Caco-2 (cell line): ENCODE measurements around the gene TRIM7. TPM values are rescaled to one million over a fixed set of nuclear protein-coding genes. Genes with fewer than 3 reads are reported as not detected.
A peak's percentile ranks its signal among the peaks of the same experiment; 100 is the strongest.

Source experiments
- BruUV-seq: library from RNA; stranded (reverse); fragments of 400-500 nt; replicated peaks from 2 replicates; lab custom pipeline; 2021; lab: Mats Ljungman, UMichigan
- CTCF ChIA-PET: fragments of 300-600 bp; sonication (Branson Sonifier 250); formaldehyde crosslinking; loops from one replicate; lab custom pipeline; 2022; ENCODE audit warnings: antibody characterized with exemption; lab: Charles Lee
- POLR2A ChIA-PET: fragments of 300-600 bp; sonication (Branson Sonifier 250); formaldehyde crosslinking; loops from one replicate; lab custom pipeline; 2022; ENCODE audit warnings: antibody characterized with exemption; lab: Charles Lee
- DNase-seq, 2 experiments: peaks; one replicate each; pipeline versions ENCODE4 v3.0.0 to v3.0.0-alpha.2; 2020 to 2022
- H3K27me3 ChIP-seq: replicated peaks from 2 replicates; pipeline ENCODE4 v1.6.0; 2011; ENCODE audit warnings: low read length; ENCODE audit not compliant: control insufficient read depth, insufficient read depth
- H3K36me3 ChIP-seq: 2 replicates; pipeline ENCODE4 v1.5.1; 2011; ENCODE audit warnings: low read length; ENCODE audit not compliant: control insufficient read depth, insufficient read depth
- H3K4me1 ChIP-seq: fragments of 250-450 bp; sonication (Bioruptor Pico); 2 replicates; pipeline ENCODE4 v1.5.1; 2020; ENCODE audit warnings: mild to moderate bottlenecking
- H3K4me3 ChIP-seq: 2 replicates; pipeline ENCODE4 v1.5.1; 2011; ENCODE audit warnings: low read depth, mild to moderate bottlenecking, control low read depth, low read length
- H3K9me3 ChIP-seq: fragments of 250-450 bp; sonication (Bioruptor Pico); 2 replicates; pipeline ENCODE4 v1.5.1; 2020; ENCODE audit warnings: mild to moderate bottlenecking, moderate library complexity
- H3K27ac Mint-ChIP-seq: one replicate; pipeline ENCODE4 v1.8.0; 2022; ENCODE audit warnings: mixed read lengths; ENCODE audit not compliant: unreplicated experiment
- H3K27me3 Mint-ChIP-seq: one replicate; pipeline ENCODE4 v1.8.0; 2022; ENCODE audit warnings: mixed read lengths; ENCODE audit not compliant: insufficient read depth, unreplicated experiment
- H3K36me3 Mint-ChIP-seq: one replicate; pipeline ENCODE4 v1.8.0; 2022; ENCODE audit warnings: mild to moderate bottlenecking, mixed read lengths; ENCODE audit not compliant: insufficient read depth, unreplicated experiment
- H3K4me1 Mint-ChIP-seq: one replicate; pipeline ENCODE4 v1.8.0; 2022; ENCODE audit warnings: low read depth, mixed read lengths; ENCODE audit not compliant: unreplicated experiment
- H3K4me3 Mint-ChIP-seq: one replicate; pipeline ENCODE4 v1.8.0; 2022; ENCODE audit warnings: mild to moderate bottlenecking, moderate library complexity, mixed read lengths; ENCODE audit not compliant: unreplicated experiment
- H3K9me3 Mint-ChIP-seq: one replicate; pipeline ENCODE4 v1.8.0; 2022; ENCODE audit warnings: mixed read lengths; ENCODE audit not compliant: unreplicated experiment
- CTCF ChIP-seq, 2 experiments: fragments of 200-600 bp in 1 of 2; IDR thresholded peaks; 1 replicate in 1 of 2; 2 replicates in 1 of 2; pipeline versions ENCODE4 v1.5.1 to v1.8.0; 2011 to 2022; ENCODE audit warnings: antibody characterized with exemption in 1 of 2, control low read depth in 1 of 2, inconsistent platforms in 1 of 2, low read depth in 1 of 2, low read length in 1 of 2, mild to moderate bottlenecking in 1 of 2, moderate library complexity in 1 of 2; ENCODE audit not compliant: insufficient read depth in 1 of 2, severe bottlenecking in 1 of 2, unreplicated experiment in 1 of 2
- intact Hi-C: fragments of 100-400 bp; cut with micrococcal nuclease; formaldehyde crosslinking; loops from one replicate; pipeline ENCODE4 v1.10.0; 2022; ENCODE audit not compliant: unreplicated experiment
- total RNA-seq: library from RNA; stranded (reverse); gene quantifications from 2 replicates; pipeline ENCODE4 v1.2.3, GENCODE V29; 2022

TRIM7 gene
- total RNA-seq, 1 experiment from 2014 or later = 0.86 TPM

DNA sequence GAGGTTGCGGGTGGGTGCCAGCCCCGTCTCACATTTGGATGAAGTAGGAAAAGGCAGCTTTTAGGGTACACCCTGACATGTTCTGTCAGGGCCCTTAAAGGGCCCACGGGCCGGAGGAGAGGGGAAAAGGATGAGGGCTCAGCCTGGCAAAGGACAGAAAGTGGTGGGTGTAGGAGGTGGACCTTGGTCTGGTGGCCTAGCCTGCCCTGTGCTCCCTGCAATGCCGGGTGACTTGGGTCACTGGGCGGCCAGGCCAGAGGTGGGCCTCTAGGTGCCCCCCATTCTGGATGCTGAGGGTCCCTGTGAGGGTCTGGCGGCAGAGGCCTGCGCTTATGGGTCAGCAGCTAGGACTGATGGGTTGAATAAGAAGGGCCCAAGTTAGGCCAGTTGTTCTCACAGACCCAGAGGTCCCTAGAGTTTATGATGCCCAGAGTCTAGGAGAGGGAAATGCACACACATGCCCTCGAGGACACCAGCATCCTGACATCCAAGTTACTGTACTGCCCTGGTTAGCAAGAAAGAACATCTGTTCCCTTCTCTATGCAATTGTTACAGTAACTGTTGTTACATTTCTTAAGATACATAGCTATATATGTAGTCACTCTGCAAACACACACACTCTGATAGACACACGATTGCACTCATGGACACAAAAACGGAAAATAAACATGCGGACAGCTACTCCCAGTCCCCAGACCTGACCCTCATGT is 12.5 kb downstream of the TRIM7 start:
- peak overlapping the region; percentile 97 for H3K27ac Mint-ChIP-seq
- Histone ChIP-seq H3K4me1 (peaks cover 12% of the 10 kb centered on the region), H3K36me3 (no peaks in the 10 kb centered on the region), H3K27me3 (no peaks in the 10 kb centered on the region), H3K9me3 (no peaks in the 10 kb centered on the region), H3K4me3 (peak overlapping the region; percentile 94)
- no peak for TF ChIP-seq CTCF (IDR thresholded peaks at IDR 0.05; ENCODE audit: insufficient read depth in 1 of 2, low read depth in 1 of 2, low read length in 1 of 2, severe bottlenecking in 1 of 2, unreplicated experiment in 1 of 2)
- ChIA-PET POLR2A (interaction anchor here (1.1 to 1.2 kb wide), 2 partner anchors 15 to 19 kb away, joined by 4 to 9 read pairs; no protein-coding TSS in a partner anchor), CTCF (interaction anchor here (0.7 to 1.1 kb wide), 3 partner anchors 12 to 30 kb away, joined by 3 to 12 read pairs (median 8); partner anchors contain the start of gene TRIM7)
- H3K9me3 Mint-ChIP-seq = no peaks in the 10 kb centered on the region
- H3K4me3 Mint-ChIP-seq = peak overlapping the region; percentile 91
- TSS peak; percentile 35 for BruUV-seq
- peaks cover 33% of the 10 kb centered on the region for H3K4me1 Mint-ChIP-seq
- DNase-seq = no peak
- H3K36me3 Mint-ChIP-seq = peaks cover 49% of the 10 kb centered on the region
- intact Hi-C loops = no loop called here
- peaks cover 10% of the 10 kb centered on the region for H3K27me3 Mint-ChIP-seq

DNA sequence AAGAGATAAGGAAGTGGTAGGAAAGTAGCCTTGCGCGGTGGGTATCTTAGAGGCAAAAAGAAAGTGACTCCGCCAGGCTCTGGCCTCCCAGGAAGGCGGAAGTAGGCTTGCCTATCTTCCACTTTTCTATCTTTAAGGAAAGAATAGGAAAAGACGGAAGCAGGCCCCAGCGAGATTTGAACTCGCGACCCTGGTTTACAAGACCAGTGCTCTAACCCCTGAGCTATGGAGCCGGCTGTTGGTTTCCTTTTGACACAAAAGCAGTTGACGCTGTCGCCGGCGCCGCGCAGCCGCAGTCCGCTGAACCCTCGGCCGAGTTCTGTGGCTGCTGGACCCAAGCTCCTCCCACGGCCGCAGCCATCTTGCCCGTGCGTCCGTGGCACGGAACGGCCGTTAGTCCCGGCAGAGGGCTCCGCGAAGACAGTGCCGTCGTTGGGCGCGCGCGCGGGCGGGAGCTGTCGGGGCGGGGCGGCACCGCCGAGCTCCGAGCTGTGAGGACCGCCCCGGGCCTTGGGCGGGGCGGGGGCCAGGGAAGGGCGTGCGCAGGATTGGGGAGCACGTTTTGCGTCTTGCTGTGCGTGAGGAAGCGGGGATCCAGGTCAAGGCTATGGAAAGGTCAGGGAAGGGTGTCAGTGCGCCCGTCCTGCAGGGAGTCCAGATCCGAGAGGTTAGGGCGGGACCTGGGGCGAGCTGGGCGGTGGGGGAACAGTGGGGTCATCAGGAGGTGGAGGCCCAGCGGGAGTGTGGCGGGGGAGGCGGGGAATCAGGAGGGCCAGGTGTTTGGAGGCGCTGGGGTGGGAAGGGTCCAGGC is 13.3 kb downstream of the TRIM7 start:
- H3K36me3 ChIP-seq = no peaks in the 10 kb centered on the region
- peak overlapping the region; percentile 97 for H3K27ac Mint-ChIP-seq
- BruUV-seq = no TSS peak
- ChIA-PET POLR2A (interaction anchor here (0.7 to 1.2 kb wide), 7 partner anchors 13 to 69 kb away, joined by 3 to 9 read pairs (median 4); partner anchors contain the start of genes RACK1, TRIM52 and TRIM7), CTCF (interaction anchor here (0.7 to 1.1 kb wide), 3 partner anchors 12 to 31 kb away, joined by 3 to 12 read pairs (median 8); partner anchors contain the start of gene TRIM7)
- H3K36me3 Mint-ChIP-seq = peaks cover 56% of the 10 kb centered on the region
- no peaks in the 10 kb centered on the region for H3K9me3 Mint-ChIP-seq
- DNase-seq = peak; percentile 94 to 96
- peaks cover 8% of the 10 kb centered on the region for H3K4me1 ChIP-seq
- peaks cover 10% of the 10 kb centered on the region for H3K27me3 Mint-ChIP-seq
- H3K4me1 Mint-ChIP-seq = peaks cover 25% of the 10 kb centered on the region
- H3K27me3 ChIP-seq = no peaks in the 10 kb centered on the region
- H3K4me3 Mint-ChIP-seq = peak overlapping the region; percentile 91
- no peaks in the 10 kb centered on the region for H3K9me3 ChIP-seq
- intact Hi-C loops = loop anchor here (1.0 kb wide), 3 partner anchors 15 to 31 kb away; no protein-coding TSS in a partner anchor
- peak overlapping the region; percentile 94 for H3K4me3 ChIP-seq
- no peak for TF ChIP-seq CTCF (IDR thresholded peaks at IDR 0.05; ENCODE audit: insufficient read depth in 1 of 2, low read depth in 1 of 2, low read length in 1 of 2, severe bottlenecking in 1 of 2, unreplicated experiment in 1 of 2)
